Peyer's patch (tissue), 4 donors: ENCODE measurements around the gene ARRDC3. TPM values are rescaled to one million over a fixed set of nuclear protein-coding genes. Genes with fewer than 3 reads are reported as not detected.

Experiments
- DNase-seq, 3 donors: peaks; one replicate each; pipeline ENCODE4 v3.0.0-alpha.2; 2017 to 2019
- H3K27ac ChIP-seq, 4 donors: fragments of 200-600 bp; sonication (generic); one replicate each; pipeline ENCODE4 v1.5.1; 2016 to 2019
- H3K27me3 ChIP-seq, 2 donors: fragments of 200-600 bp; sonication (generic); one replicate each; pipeline ENCODE4 v1.5.1; 2019
- H3K36me3 ChIP-seq, 3 donors: fragments of 200-600 bp; sonication (generic); one replicate each; pipeline ENCODE4 v1.5.1; 2016 to 2019
- H3K4me1 ChIP-seq, 4 donors: fragments of 200-600 bp; sonication (generic); one replicate each; pipeline ENCODE4 v1.5.1; 2016 to 2019
- H3K4me3 ChIP-seq, 4 donors: fragments of 200-600 bp; sonication (generic); 1 replicate in 3 of 4; 2 replicates in 1 of 4; pipeline ENCODE4 v1.5.1; 2016 to 2019; ENCODE audit warnings: mild to moderate bottlenecking in 1 of 4
- H3K9me3 ChIP-seq, 4 donors: fragments of 200-600 bp; sonication (generic); one replicate each; pipeline ENCODE4 v1.5.1; 2016 to 2019; ENCODE audit warnings: mild to moderate bottlenecking in 1 of 4
- CTCF ChIP-seq, 6 experiments: fragments of 450-650 bp in 4 of 6; fragments of 200-600 bp in 2 of 6; sonication (generic) in 1 of 6; IDR thresholded peaks; one replicate each; pipeline ENCODE4 v1.5.1; 2017 to 2019; ENCODE audit warnings: antibody characterized with exemption in 6 of 6, mild to moderate bottlenecking in 3 of 6, moderate library complexity in 1 of 6
- POLR2A ChIP-seq, 2 donors: fragments of 450-650 bp; IDR thresholded peaks; one replicate each; pipeline ENCODE4 v1.5.1; 2017; ENCODE audit warnings: antibody characterized with exemption in 2 of 2, mild to moderate bottlenecking in 2 of 2, moderate library complexity in 2 of 2
- total RNA-seq, 4 donors: library from RNA; depleted of rRNA; stranded (reverse); fragments of >200 nt; gene quantifications; one replicate each; pipeline ENCODE4 v1.1.0, GENCODE V29; 2016

The ARRDC3 gene
- total RNA-seq, 4 donors from 2014 or later: 11.4 to 32.2 (median 17.7) TPM

- no peak for DNase-seq
- no peak overlapping the region for H3K4me3 ChIP-seq
- no peak overlapping the region for H3K27ac ChIP-seq
- no peaks in the 10 kb centered on the region for H3K36me3 ChIP-seq
- TF ChIP-seq CTCF (IDR thresholded peaks at IDR 0.05) (no peak), POLR2A (IDR thresholded peaks at IDR 0.05) (no peak)
- no peaks in the 10 kb centered on the region for H3K4me1 ChIP-seq
- H3K9me3 ChIP-seq: no peaks in the 10 kb centered on the region
- H3K27me3 ChIP-seq: no peaks in the 10 kb centered on the region
Observed at GRCh38 chr5:91340532-91340931, 42.6 kb downstream of the ARRDC3 start.

GRCh38 chr5:91339063-91339705, 43.9 kb downstream of the ARRDC3 start:
- DNase-seq: no peak
- TF ChIP-seq CTCF (IDR thresholded peaks at IDR 0.05) (no peak), POLR2A (IDR thresholded peaks at IDR 0.05) (no peak)
- Histone ChIP-seq H3K36me3 (no peaks in the 10 kb centered on the region), H3K4me3 (no peak overlapping the region), H3K4me1 (no peaks in the 10 kb centered on the region), H3K27ac (no peak overlapping the region), H3K27me3 (no peaks in the 10 kb centered on the region), H3K9me3 (no peaks in the 10 kb centered on the region)

- DNase-seq: no peak
- TF ChIP-seq CTCF (IDR thresholded peaks at IDR 0.05) (no peak), POLR2A (IDR thresholded peaks at IDR 0.05) (no peak)
- H3K27me3 ChIP-seq: no peaks in the 10 kb centered on the region
Observed at GRCh38 chr5:91332267-91333045, 50.7 kb downstream of the ARRDC3 start.

GRCh38 chr5:91331705-91332104, 51.4 kb downstream of the ARRDC3 start:
- no peak overlapping the region for H3K27ac ChIP-seq
- no peak for TF ChIP-seq POLR2A (IDR thresholded peaks at IDR 0.05)
- no peak for TF ChIP-seq CTCF (IDR thresholded peaks at IDR 0.05)

More at GRCh38 chr5:91332267-91333045, 50.7 kb downstream of the ARRDC3 start:
- Histone ChIP-seq H3K4me1 (no peaks in the 10 kb centered on the region), H3K9me3 (no peaks in the 10 kb centered on the region), H3K27ac (no peak overlapping the region), H3K36me3 (no peaks in the 10 kb centered on the region), H3K4me3 (no peak overlapping the region)

GRCh38 chr5:91329283-91329682, 53.8 kb downstream of the ARRDC3 start:
- no peaks in the 10 kb centered on the region for H3K27me3 ChIP-seq
- no peaks in the 10 kb centered on the region for H3K36me3 ChIP-seq
- no peak overlapping the region for H3K27ac ChIP-seq
- no peak for DNase-seq
- TF ChIP-seq POLR2A (IDR thresholded peaks at IDR 0.05): no peak
- TF ChIP-seq CTCF (IDR thresholded peaks at IDR 0.05): no peak
- no peaks in the 10 kb centered on the region for H3K4me1 ChIP-seq
- no peak overlapping the region for H3K4me3 ChIP-seq
- no peaks in the 10 kb centered on the region for H3K9me3 ChIP-seq

More at GRCh38 chr5:91331705-91332104, 51.4 kb downstream of the ARRDC3 start:
- Histone ChIP-seq H3K4me1 (no peaks in the 10 kb centered on the region), H3K27me3 (no peaks in the 10 kb centered on the region), H3K36me3 (no peaks in the 10 kb centered on the region), H3K9me3 (no peaks in the 10 kb centered on the region), H3K4me3 (no peak overlapping the region)
- no peak for DNase-seq
